ENCODE measurements around the gene SMIM9. TPM values are rescaled to one million over a fixed set of nuclear protein-coding genes. Genes with fewer than 3 reads are reported as not detected.
"Not testable (repeated sequence)": the region's sequence is repeated elsewhere in the genome, so short reads cannot be mapped to it uniquely, and the experiment has no call there.

SMIM9 gene
- total and polyA plus RNA-seq, 2 donors from 2014 or later, result not detected

- no peaks in the 10 kb centered on the region for H3K9me3 ChIP-seq (ENCODE audit: control insufficient read depth in 2 of 3, insufficient read depth in 1 of 3, low read length in 3 of 3)
- FAIRE-seq, result no peak
- no peak overlapping the region for H3K9ac ChIP-seq (ENCODE audit: low read length in 3 of 3)
- no peak overlapping the region for H3K27ac ChIP-seq (ENCODE audit: low read depth in 2 of 2, low read length in 2 of 2)
- no peaks in the 10 kb centered on the region for H3K4me1 ChIP-seq (ENCODE audit: control insufficient read depth in 2 of 3, insufficient read depth in 2 of 3, low read depth in 1 of 3, low read length in 3 of 3)
- no peak for TF ChIP-seq CTCF (IDR thresholded peaks at IDR 0.05; ENCODE audit: borderline replicate concordance, extremely low read depth, insufficient read depth)
- intact Hi-C loops (cut with DNase I), result no loop called here
- no peak for DNase-seq
- no peaks in the 10 kb centered on the region for H3K27me3 ChIP-seq (ENCODE audit: control insufficient read depth, insufficient read depth, low read length)
- no peaks in the 10 kb centered on the region for H3K36me3 ChIP-seq (ENCODE audit: control insufficient read depth in 2 of 3, insufficient read depth in 3 of 3, low read length in 3 of 3)
- H3K4me3 ChIP-seq (ENCODE audit: low read length in 3 of 3), result no peak overlapping the region
Observed at GRCh38 chrX:154827194-154828015, 7.1 kb downstream of the SMIM9 start.

- DNase-seq; H3K36me3 ChIP-seq (ENCODE audit: control insufficient read depth in 2 of 3, insufficient read depth in 3 of 3, low read length in 3 of 3); H3K4me3 ChIP-seq (ENCODE audit: low read length in 3 of 3); H3K4me1 ChIP-seq (ENCODE audit: control insufficient read depth in 2 of 3, insufficient read depth in 2 of 3, low read depth in 1 of 3, low read length in 3 of 3); FAIRE-seq; H3K27ac ChIP-seq (ENCODE audit: low read depth in 2 of 2, low read length in 2 of 2); H3K9me3 ChIP-seq (ENCODE audit: control insufficient read depth in 2 of 3, insufficient read depth in 1 of 3, low read length in 3 of 3); H3K27me3 ChIP-seq (ENCODE audit: control insufficient read depth, insufficient read depth, low read length); H3K9ac ChIP-seq (ENCODE audit: low read length in 3 of 3); intact Hi-C loops (cut with DNase I): not testable (repeated sequence)
Observed at GRCh38 chrX:154825586-154825985, 8.9 kb downstream of the SMIM9 start.

GRCh38 chrX:154824638-154825037 lies 9.8 kb downstream of the SMIM9 start:
- Histone ChIP-seq H3K27me3 (ENCODE audit: control insufficient read depth, insufficient read depth, low read length) (no peaks in the 10 kb centered on the region), H3K27ac (ENCODE audit: low read depth in 2 of 2, low read length in 2 of 2) (no peak overlapping the region), H3K4me3 (ENCODE audit: low read length in 3 of 3) (no peak overlapping the region), H3K36me3 (ENCODE audit: control insufficient read depth in 2 of 3, insufficient read depth in 3 of 3, low read length in 3 of 3) (no peaks in the 10 kb centered on the region), H3K9me3 (ENCODE audit: control insufficient read depth in 2 of 3, insufficient read depth in 1 of 3, low read length in 3 of 3) (no peaks in the 10 kb centered on the region), H3K4me1 (ENCODE audit: control insufficient read depth in 2 of 3, insufficient read depth in 2 of 3, low read depth in 1 of 3, low read length in 3 of 3) (no peaks in the 10 kb centered on the region), H3K9ac (ENCODE audit: low read length in 3 of 3) (no peak overlapping the region)
- no peak for TF ChIP-seq CTCF (IDR thresholded peaks at IDR 0.05; ENCODE audit: borderline replicate concordance, extremely low read depth, insufficient read depth)
- DNase-seq, result no peak
- intact Hi-C loops (cut with DNase I), result no loop called here
- FAIRE-seq, result no peak

GRCh38 chrX:154822029-154822428 lies 12.4 kb downstream of the SMIM9 start:
- intact Hi-C loops (cut with DNase I), result no loop called here
- Histone ChIP-seq H3K9me3 (ENCODE audit: control insufficient read depth in 2 of 3, insufficient read depth in 1 of 3, low read length in 3 of 3) (no peaks in the 10 kb centered on the region), H3K4me3 (ENCODE audit: low read length in 3 of 3) (no peak overlapping the region), H3K27ac (ENCODE audit: low read depth in 2 of 2, low read length in 2 of 2) (no peak overlapping the region), H3K4me1 (ENCODE audit: control insufficient read depth in 2 of 3, insufficient read depth in 2 of 3, low read depth in 1 of 3, low read length in 3 of 3) (no peaks in the 10 kb centered on the region), H3K36me3 (ENCODE audit: control insufficient read depth in 2 of 3, insufficient read depth in 3 of 3, low read length in 3 of 3) (no peaks in the 10 kb centered on the region), H3K9ac (ENCODE audit: low read length in 3 of 3) (no peak overlapping the region), H3K27me3 (ENCODE audit: control insufficient read depth, insufficient read depth, low read length) (no peaks in the 10 kb centered on the region)
- FAIRE-seq, result no peak
- TF ChIP-seq CTCF (IDR thresholded peaks at IDR 0.05; ENCODE audit: borderline replicate concordance, extremely low read depth, insufficient read depth), result no peak
- no peak for DNase-seq

All from kidney (tissue), 14 donors.